Natural killer cell (primary cell): Measurements from ENCODE around the gene MYH3. TPM values are rescaled to one million over a fixed set of nuclear protein-coding genes. Genes with fewer than 3 reads are reported as not detected.

Source experiments
- ATAC-seq, 3 donors: fragments of 150-1000 bp in 2 of 3; fragments of 200-7000 bp in 1 of 3; cut with Tn5 transposase; 1 replicate in 1 of 3; 2 replicates in 2 of 3; pipeline ENCODE4 v1.10.0; 2021; ENCODE audit warnings: mild to moderate bottlenecking in 2 of 3, moderate library complexity in 2 of 3
- DNase-seq, 2 donors: peaks; one replicate each; pipeline versions ENCODE4 v3.0.0 to v3.0.0-alpha.2; 2013 to 2021; ENCODE audit warnings: mixed read lengths in 1 of 2
- H3K27ac ChIP-seq: one replicate; pipeline ENCODE4 v1.5.1; 2013; ENCODE audit warnings: mild to moderate bottlenecking, low read length
- H3K27me3 ChIP-seq: one replicate; pipeline ENCODE4 v1.6.1; 2013; ENCODE audit warnings: low read length; ENCODE audit not compliant: control insufficient read depth, insufficient read depth
- H3K36me3 ChIP-seq: one replicate; pipeline ENCODE4 v1.6.1; 2013; ENCODE audit warnings: low read length; ENCODE audit not compliant: control insufficient read depth, insufficient read depth
- H3K4me1 ChIP-seq: one replicate; pipeline ENCODE4 v1.6.1; 2013; ENCODE audit warnings: low read length; ENCODE audit not compliant: control insufficient read depth, insufficient read depth
- H3K4me3 ChIP-seq: one replicate; pipeline ENCODE4 v1.5.1; 2013; ENCODE audit warnings: low read length
- H3K9me3 ChIP-seq: one replicate; pipeline ENCODE4 v1.6.1; 2013; ENCODE audit warnings: low read length; ENCODE audit not compliant: control insufficient read depth, insufficient read depth
- H3K27ac Mint-ChIP-seq, 2 donors: one replicate each; pipeline ENCODE4 v1.8.0; 2022; ENCODE audit warnings: mild to moderate bottlenecking in 2 of 2, mixed read lengths in 2 of 2, moderate library complexity in 1 of 2
- H3K27me3 Mint-ChIP-seq, 2 donors: one replicate each; pipeline ENCODE4 v1.8.0; 2022; ENCODE audit warnings: low read depth in 2 of 2, mixed read lengths in 2 of 2
- H3K36me3 Mint-ChIP-seq: one replicate; pipeline ENCODE4 v1.8.0; 2022; ENCODE audit warnings: mixed read lengths
- H3K4me1 Mint-ChIP-seq, 2 donors: one replicate each; pipeline ENCODE4 v1.8.0; 2022; ENCODE audit warnings: mixed read lengths in 2 of 2
- H3K4me3 Mint-ChIP-seq: one replicate; pipeline ENCODE4 v1.8.0; 2022; ENCODE audit warnings: mild to moderate bottlenecking, moderate library complexity, mixed read lengths
- H3K9me3 Mint-ChIP-seq, 2 donors: one replicate each; pipeline ENCODE4 v1.8.0; 2022; ENCODE audit warnings: mixed read lengths in 2 of 2
- WGBS: methylation state at CpG from one replicate; pipeline ENCODE4 v1.1.7; 2013; ENCODE audit warnings: missing lambda C conversion rate; ENCODE audit not compliant: insufficient coverage; 5-methylcytosine and 5-hydroxymethylcytosine counted together
- intact Hi-C: fragments of 100-400 bp; cut with micrococcal nuclease; formaldehyde crosslinking; loops from one replicate; pipeline ENCODE4 v1.14.2; 2022
- total RNA-seq, 4 donors: library from RNA; stranded (reverse); fragments of 120-200 nt in 1 of 4; gene quantifications; one replicate each; pipeline versions ENCODE4 v1.2.3 to v1.2.4, GENCODE V29; 2013 to 2022
- TF ChIP-seq, protein P1 (sequence below): fragments of 200-600 bp; IDR thresholded peaks from one replicate; pipeline ENCODE4 v1.8.0; 2022; ENCODE audit warnings: antibody characterized with exemption

The MYH3 gene
- total RNA-seq, 3 donors from 2014 or later (not counting 1 experiment from before 2014, with no cell fraction given): 4.3 to 6.6 (median 6.2) TPM

DNA sequence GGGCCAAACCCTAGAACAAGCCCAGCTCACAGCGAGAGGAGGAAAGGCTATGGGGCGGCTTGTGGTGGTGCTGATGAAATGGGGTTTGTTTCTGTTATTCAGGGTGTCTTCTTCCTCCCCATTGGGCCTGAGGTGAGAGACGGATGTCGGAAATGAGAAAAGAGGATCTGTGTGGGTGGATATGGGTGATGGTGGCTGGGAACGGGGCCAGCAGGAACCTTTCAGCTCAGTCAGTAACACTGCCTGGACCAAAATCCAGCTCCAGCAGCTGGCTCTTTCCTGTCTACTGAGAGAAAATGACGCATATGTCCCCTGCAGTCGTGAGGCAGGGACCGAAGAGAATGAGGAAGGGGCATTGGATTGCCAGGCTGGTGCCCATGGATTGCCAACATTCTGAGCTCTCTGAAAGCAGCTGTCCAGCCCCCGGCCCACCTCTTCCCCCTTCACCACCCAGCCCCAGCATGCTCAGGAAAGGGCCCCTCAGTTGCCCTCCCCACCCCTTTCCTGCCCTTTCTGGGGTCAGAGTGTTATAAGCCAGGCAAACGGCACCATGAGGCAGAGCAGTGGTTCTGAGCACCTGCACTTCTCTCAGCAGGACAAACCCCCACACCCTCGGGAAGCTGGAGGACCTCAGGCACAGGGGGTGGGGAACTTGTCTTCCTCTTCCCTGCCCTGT is 4.0 kb downstream of the MYH3 start:
- H3K4me3 Mint-ChIP-seq: peak overlapping the region; percentile 35
- Histone ChIP-seq H3K4me3 (no peak overlapping the region), H3K4me1 (peaks cover 15% of the 10 kb centered on the region), H3K9me3 (no peaks in the 10 kb centered on the region), H3K27me3 (no peaks in the 10 kb centered on the region), H3K27ac (no peak overlapping the region), H3K36me3 (no peaks in the 10 kb centered on the region)
- ATAC-seq (peak; percentile 42 to 71 (median 50)), DNase-seq (peak in 1 of 2 donors; percentile 12)
- intact Hi-C loops: no loop called here
- 12% methylated on average over 11 of the region's 11 CpGs for WGBS
- peaks cover 25 to 44% of the 10 kb centered on the region in 2 donors for H3K4me1 Mint-ChIP-seq
- peak overlapping the region; percentile 45 to 69 for H3K27ac Mint-ChIP-seq
- no peaks in the 10 kb centered on the region for H3K9me3 Mint-ChIP-seq
- TF ChIP-seq, protein P1, sequence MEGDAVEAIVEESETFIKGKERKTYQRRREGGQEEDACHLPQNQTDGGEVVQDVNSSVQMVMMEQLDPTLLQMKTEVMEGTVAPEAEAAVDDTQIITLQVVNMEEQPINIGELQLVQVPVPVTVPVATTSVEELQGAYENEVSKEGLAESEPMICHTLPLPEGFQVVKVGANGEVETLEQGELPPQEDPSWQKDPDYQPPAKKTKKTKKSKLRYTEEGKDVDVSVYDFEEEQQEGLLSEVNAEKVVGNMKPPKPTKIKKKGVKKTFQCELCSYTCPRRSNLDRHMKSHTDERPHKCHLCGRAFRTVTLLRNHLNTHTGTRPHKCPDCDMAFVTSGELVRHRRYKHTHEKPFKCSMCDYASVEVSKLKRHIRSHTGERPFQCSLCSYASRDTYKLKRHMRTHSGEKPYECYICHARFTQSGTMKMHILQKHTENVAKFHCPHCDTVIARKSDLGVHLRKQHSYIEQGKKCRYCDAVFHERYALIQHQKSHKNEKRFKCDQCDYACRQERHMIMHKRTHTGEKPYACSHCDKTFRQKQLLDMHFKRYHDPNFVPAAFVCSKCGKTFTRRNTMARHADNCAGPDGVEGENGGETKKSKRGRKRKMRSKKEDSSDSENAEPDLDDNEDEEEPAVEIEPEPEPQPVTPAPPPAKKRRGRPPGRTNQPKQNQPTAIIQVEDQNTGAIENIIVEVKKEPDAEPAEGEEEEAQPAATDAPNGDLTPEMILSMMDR: no peak
- no peaks in the 10 kb centered on the region for H3K36me3 Mint-ChIP-seq
- no peaks in the 10 kb centered on the region for H3K27me3 Mint-ChIP-seq

DNA sequence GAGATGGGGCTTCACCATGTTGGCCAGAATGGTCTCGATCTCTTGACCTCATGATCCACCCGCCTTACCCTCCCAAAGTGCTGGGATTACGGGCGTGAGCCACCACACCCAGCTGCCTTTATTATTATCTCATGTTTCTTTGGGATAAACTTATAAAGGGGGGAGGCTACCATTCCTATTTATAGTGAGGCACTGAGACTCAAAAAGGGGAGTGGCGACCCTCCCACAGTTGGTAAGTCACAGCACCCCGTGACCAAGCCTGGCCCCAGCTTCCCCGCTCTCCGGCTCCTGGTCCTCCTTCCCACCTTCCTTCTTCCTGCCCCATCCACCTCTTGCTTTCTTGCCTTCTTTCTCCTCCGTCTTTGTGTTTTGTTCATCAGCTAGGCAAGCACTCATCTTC is 5.2 kb downstream of the MYH3 start:
- TF ChIP-seq, protein P1: no peak
- H3K4me3 ChIP-seq: no peak overlapping the region
- Mint-ChIP-seq H3K4me3 (no peak overlapping the region), H3K4me1 (peaks cover 25 to 47% of the 10 kb centered on the region in 2 donors), H3K36me3 (no peaks in the 10 kb centered on the region), H3K27me3 (no peaks in the 10 kb centered on the region), H3K27ac (peak overlapping the region in 1 of 2 donors; percentile 23), H3K9me3 (no peaks in the 10 kb centered on the region)
- H3K36me3 ChIP-seq: no peaks in the 10 kb centered on the region
- H3K9me3 ChIP-seq: no peaks in the 10 kb centered on the region
- intact Hi-C loops: no loop called here
- no peak for ATAC-seq
- peaks cover 15% of the 10 kb centered on the region for H3K4me1 ChIP-seq
- no peak for DNase-seq
- H3K27me3 ChIP-seq: no peaks in the 10 kb centered on the region
- H3K27ac ChIP-seq: no peak overlapping the region
- 80% methylated on average over 9 of the region's 9 CpGs for WGBS

DNA sequence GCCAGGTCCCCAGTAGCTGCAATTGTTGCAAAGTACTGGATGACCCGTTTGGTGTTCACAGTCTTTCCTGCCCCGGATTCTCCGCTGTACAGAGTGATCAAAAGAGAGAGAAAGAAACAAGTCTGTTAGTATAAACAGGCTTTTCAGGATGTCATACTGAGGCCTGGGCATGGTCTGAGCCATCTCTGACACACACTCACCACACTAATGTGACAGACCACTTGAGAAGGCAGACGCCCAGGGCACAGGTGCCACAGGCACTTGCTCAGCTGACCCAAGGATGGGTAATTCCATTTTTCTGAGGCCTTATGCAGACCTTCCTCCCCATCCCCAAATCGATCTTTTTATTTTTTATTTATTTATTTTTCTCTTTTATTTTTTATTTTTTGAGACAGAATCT is 7.5 kb downstream of the MYH3 start:
- H3K9me3 Mint-ChIP-seq: no peaks in the 10 kb centered on the region
- peak overlapping the region; percentile 58 for H3K4me3 Mint-ChIP-seq
- peaks cover 25 to 47% of the 10 kb centered on the region in 2 donors for H3K4me1 Mint-ChIP-seq
- no peaks in the 10 kb centered on the region for H3K27me3 Mint-ChIP-seq
- peak overlapping the region; percentile 72 to 91 for H3K27ac Mint-ChIP-seq
- DNase-seq (no peak), ATAC-seq (peak; percentile 64 to 83 (median 70))
- Histone ChIP-seq H3K27me3 (no peaks in the 10 kb centered on the region), H3K36me3 (no peaks in the 10 kb centered on the region), H3K4me3 (no peak overlapping the region), H3K27ac (peak overlapping the region; percentile 42), H3K4me1 (peaks cover 15% of the 10 kb centered on the region), H3K9me3 (no peaks in the 10 kb centered on the region)
- no peaks in the 10 kb centered on the region for H3K36me3 Mint-ChIP-seq
- TF ChIP-seq, protein P1: no peak
- intact Hi-C loops: loop anchor here (5.0 kb wide), 1 partner anchor 33 kb away; no protein-coding TSS in a partner anchor
- WGBS: 82% methylated on average over 4 of the region's 5 CpGs
